GM23338 (cell line): ENCODE results near the gene MCTP2. TPM values are rescaled to one million over a fixed set of nuclear protein-coding genes. Genes with fewer than 3 reads are reported as not detected.
A peak's percentile ranks its signal among the peaks of the same experiment; 100 is the strongest.

ENCODE experiments used
- ATAC-seq: fragments of 200-7000 bp; cut with Tn5 transposase; 3 replicates; pipeline ENCODE4 v1.9.1; 2020
- DNase-seq: peaks from one replicate; pipeline ENCODE4 v3.0.0-alpha.2; 2015; ENCODE audit warnings: low spot score
- H2AFZ ChIP-seq: fragments of 200-600 bp; sonication (generic); 2 replicates; pipeline ENCODE4 v1.8.0; 2016; ENCODE audit warnings: antibody characterized with exemption, mild to moderate bottlenecking, moderate library complexity
- H3F3A ChIP-seq: fragments of 200-600 bp; sonication (generic); replicated peaks from 2 replicates; pipeline ENCODE4 v1.8.0; 2017; ENCODE audit warnings: antibody characterized with exemption, mixed run types, low read depth
- H3K27ac ChIP-seq: fragments of 200-600 bp; sonication (generic); 2 replicates; pipeline ENCODE4 v1.6.1; 2016; ENCODE audit warnings: low read depth
- H3K27me3 ChIP-seq: fragments of 200-600 bp; sonication (generic); 2 replicates; pipeline ENCODE4 v1.8.0; 2016; ENCODE audit warnings: mild to moderate bottlenecking, mixed run types, moderate library complexity; ENCODE audit not compliant: insufficient read depth
- H3K36me3 ChIP-seq: fragments of 200-600 bp; sonication (generic); 2 replicates; pipeline ENCODE4 v1.8.0; 2016; ENCODE audit warnings: mild to moderate bottlenecking; ENCODE audit not compliant: insufficient read depth
- H3K4me1 ChIP-seq: fragments of 200-600 bp; sonication (generic); 2 replicates; pipeline ENCODE4 v1.8.0; 2016; ENCODE audit warnings: mild to moderate bottlenecking, moderate library complexity; ENCODE audit not compliant: insufficient read depth
- H3K4me2 ChIP-seq: fragments of 200-600 bp; sonication (generic); 2 replicates; pipeline ENCODE4 v1.7.1; 2017; ENCODE audit warnings: mixed run types
- H3K4me3 ChIP-seq: fragments of 200-600 bp; sonication (generic); 2 replicates; pipeline ENCODE4 v1.6.1; 2016; ENCODE audit warnings: mixed run types
- H3K79me2 ChIP-seq: fragments of 200-600 bp; sonication (generic); replicated peaks from 2 replicates; pipeline ENCODE4 v1.8.0; 2017; ENCODE audit warnings: mild to moderate bottlenecking; ENCODE audit not compliant: insufficient read depth
- H3K9me2 ChIP-seq: fragments of 200-600 bp; sonication (generic); 2 replicates; pipeline ENCODE4 v1.8.0; 2017; ENCODE audit not compliant: insufficient read depth
- H4K20me1 ChIP-seq: fragments of 200-600 bp; sonication (generic); replicated peaks from 2 replicates; pipeline ENCODE4 v1.8.0; 2017; ENCODE audit warnings: mild to moderate bottlenecking; ENCODE audit not compliant: insufficient read depth
- H3K27ac Mint-ChIP-seq: 2 replicates; pipeline ENCODE4 v1.8.0; 2020; ENCODE audit warnings: inconsistent platforms, mild to moderate bottlenecking, moderate library complexity, mixed read lengths
- H3K27me3 Mint-ChIP-seq: 3 replicates; pipeline ENCODE4 v1.8.0; 2022; ENCODE audit warnings: low read depth, mild to moderate bottlenecking, moderate library complexity, mixed read lengths, inconsistent platforms; ENCODE audit not compliant: insufficient read depth, poor library complexity
- H3K36me3 Mint-ChIP-seq: 3 replicates; pipeline ENCODE4 v1.8.0; 2021; ENCODE audit warnings: low read depth, mild to moderate bottlenecking, inconsistent platforms, moderate library complexity, mixed read lengths
- H3K4me1 Mint-ChIP-seq: 3 replicates; pipeline ENCODE4 v1.8.0; 2020; ENCODE audit warnings: mild to moderate bottlenecking, inconsistent platforms, mixed read lengths
- H3K4me3 Mint-ChIP-seq: 3 replicates; pipeline ENCODE4 v1.8.0; 2021; ENCODE audit warnings: moderate library complexity, mild to moderate bottlenecking, inconsistent platforms, mixed read lengths
- H3K9me3 Mint-ChIP-seq: 3 replicates; pipeline ENCODE4 v1.8.0; 2020; ENCODE audit warnings: moderate library complexity, mild to moderate bottlenecking, inconsistent platforms, mixed read lengths
- CREB1 ChIP-seq: fragments of 250-450 bp; sonication (Bioruptor Pico); IDR thresholded peaks from 2 replicates; pipeline ENCODE4 v1.5.0; 2020; ENCODE audit warnings: low read depth, mild to moderate bottlenecking, moderate library complexity
- CTCF ChIP-seq, 2 experiments: fragments of 200-600 bp in 1 of 2; sonication (generic) in 1 of 2; conservative IDR thresholded peaks; 2 replicates each; pipeline versions ENCODE4 v1.5.1 to v1.6.1; 2016 to 2017; ENCODE audit warnings: antibody characterized with exemption in 2 of 2, low read depth in 2 of 2, mild to moderate bottlenecking in 2 of 2, moderate library complexity in 1 of 2
- EZH2 ChIP-seq: fragments of 200-600 bp; sonication (generic); IDR thresholded peaks from one replicate; pipeline ENCODE4 v1.8.0; 2017; ENCODE audit warnings: antibody characterized with exemption, mild to moderate bottlenecking, low read depth; ENCODE audit not compliant: unreplicated experiment
- EZH2phosphoT487 ChIP-seq: fragments of 200-600 bp; sonication (generic); IDR thresholded peaks from one replicate; pipeline ENCODE4 v1.8.1; 2018; ENCODE audit warnings: antibody characterized with exemption; ENCODE audit not compliant: unreplicated experiment
- JUNB ChIP-seq: IDR thresholded peaks from one replicate; pipeline ENCODE4 v1.6.1; 2016; ENCODE audit warnings: antibody characterized with exemption; ENCODE audit not compliant: unreplicated experiment
- NANOG ChIP-seq: IDR thresholded peaks from 2 replicates; pipeline ENCODE4 v1.6.1; 2016; ENCODE audit warnings: antibody characterized with exemption, borderline replicate concordance
- STAT1 ChIP-seq: IDR thresholded peaks from one replicate; pipeline ENCODE4 v1.6.1; 2016; ENCODE audit warnings: antibody characterized with exemption; ENCODE audit not compliant: unreplicated experiment
- ZNF331 ChIP-seq: fragments of 250-450 bp; sonication (Bioruptor Pico); IDR thresholded peaks from 2 replicates; pipeline ENCODE4 v1.5.0; 2020; ENCODE audit warnings: low read depth, mild to moderate bottlenecking, moderate library complexity
- ZNF462 ChIP-seq: fragments of 250-450 bp; sonication (Bioruptor Pico); IDR thresholded peaks from 2 replicates; pipeline ENCODE4 v1.5.0; 2020; ENCODE audit warnings: mild to moderate bottlenecking, moderate library complexity
- polyA plus RNA-seq: library from polyadenylated mRNA; unstranded; fragments of >200 nt; fragmentation: Nextera tagmentation; extraction: Ambion mirVana; gene quantifications from 2 replicates; pipeline ENCODE4 v1.2.1, GENCODE V29; 2016
- total RNA-seq: library from RNA; depleted of rRNA; stranded (reverse); fragments of >200 nt; shearing (Covaris generic); gene quantifications from 2 replicates; pipeline ENCODE4 v1.2.3, GENCODE V29; 2014

MCTP2 gene
- total and polyA plus RNA-seq, 2 experiments from 2014 or later: 1.8 to 5.5 TPM

- Histone ChIP-seq H4K20me1 (no peaks in the 10 kb centered on the region), H3K27ac (no peak overlapping the region), H3K4me2 (peak overlapping the region; percentile 54; the same call in 1 of the 2 replicates), H3K9me2 (no peaks in the 10 kb centered on the region), H2AFZ (peak overlapping the region; percentile 49; the same call in 1 of the 2 replicates), H3F3A (no peaks in the 10 kb centered on the region), H3K27me3 (no peaks in the 10 kb centered on the region), H3K36me3 (no peaks in the 10 kb centered on the region), H3K79me2 (no peaks in the 10 kb centered on the region), H3K4me3 (no peak overlapping the region), H3K4me1 (peaks cover 28% of the 10 kb centered on the region)
- H3K4me1 Mint-ChIP-seq: peaks cover 43% of the 10 kb centered on the region
- no peaks in the 10 kb centered on the region for H3K27me3 Mint-ChIP-seq
- no peak overlapping the region for H3K4me3 Mint-ChIP-seq
- TF ChIP-seq EZH2 (no peak), CREB1 (CRISPR knock-in tag) (no peak), ZNF331 (no peak), NANOG (no peak), STAT1 (no peak), EZH2phosphoT487 (no peak), CTCF (conservative IDR thresholded peaks at IDR 0.05; ENCODE audit: low read depth in 2 of 2) (no peak), JUNB (no peak), ZNF462 (CRISPR knock-in tag) (no peak)
- peak; percentile 13 for DNase-seq
- ATAC-seq: no peak
- peak overlapping the region; percentile 65 for H3K27ac Mint-ChIP-seq
- no peaks in the 10 kb centered on the region for H3K9me3 Mint-ChIP-seq
- no peaks in the 10 kb centered on the region for H3K36me3 Mint-ChIP-seq
Observed at GRCh38 chr15:94532226-94532625, 300.9 kb downstream of the MCTP2 start.
